ENCODE data around the gene CT45A1. TPM values are rescaled to one million over a fixed set of nuclear protein-coding genes. Genes with fewer than 3 reads are reported as not detected.
"Not testable (repeated sequence)": the region's sequence is repeated elsewhere in the genome, so short reads cannot be mapped to it uniquely, and the experiment has no call there.

Gene CT45A1, protein sequence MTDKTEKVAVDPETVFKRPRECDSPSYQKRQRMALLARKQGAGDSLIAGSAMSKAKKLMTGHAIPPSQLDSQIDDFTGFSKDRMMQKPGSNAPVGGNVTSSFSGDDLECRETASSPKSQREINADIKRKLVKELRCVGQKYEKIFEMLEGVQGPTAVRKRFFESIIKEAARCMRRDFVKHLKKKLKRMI
- total RNA-seq (2016; rRNA removed; fragmentation: Illumina TruSeq; extraction: Trizol) (not detected in 2 replicates), polyA plus RNA-seq (2011; rRNA removed) (not detected in 2 replicates), polyA minus RNA-seq (2011; rRNA and poly(A)+ RNA removed; ENCODE audit: low replicate concordance) (not detected in 2 replicates), Bru-seq, nascent RNA (not detected), BruChase-seq, experiment 1, labeled RNA remaining after a 6-hour chase (not detected), BruChase-seq, experiment 2, labeled RNA remaining after a 2-hour chase (not detected)
- total RNA-seq (2016; cell fraction: cytosol; rRNA removed; fragmentation: Illumina TruSeq; extraction: Trizol; ENCODE audit: low read depth), result not detected in 2 replicates
- not detected in 2 replicates for total RNA-seq (2016; cell fraction: insoluble cytoplasmic fraction; rRNA removed; fragmentation: Illumina TruSeq; extraction: Trizol)
- not detected in 2 replicates for total RNA-seq (2016; cell fraction: membrane; rRNA removed; fragmentation: Illumina TruSeq; extraction: Trizol)
- total RNA-seq (2016; cell fraction: nucleus; rRNA removed; fragmentation: Illumina TruSeq; extraction: Trizol), result not detected in 2 replicates
- polyA plus RNA-seq (2011; cell fraction: cytosol; rRNA removed), result not detected in 2 replicates
- not detected in 2 replicates for polyA plus RNA-seq (2011; cell fraction: nucleus; rRNA removed)
- not detected in 2 replicates for polyA plus RNA-seq (2012)
- not detected in 2 replicates for polyA plus RNA-seq (2016; cell fraction: cytosol; fragmentation: Illumina TruSeq; extraction: Trizol; ENCODE audit: low read depth)
- not detected in 2 replicates for polyA plus RNA-seq (2016; cell fraction: insoluble cytoplasmic fraction; fragmentation: Illumina TruSeq; extraction: Trizol; ENCODE audit: low read depth)
- polyA plus RNA-seq (2016; cell fraction: membrane; fragmentation: Illumina TruSeq; extraction: Trizol; ENCODE audit: low read depth), result not detected in 2 replicates
- polyA plus RNA-seq (2016; cell fraction: nucleus; fragmentation: Illumina TruSeq; extraction: Trizol; ENCODE audit: insufficient read depth, low read depth), result not detected in 2 replicates
- not detected in 2 replicates for polyA minus RNA-seq (2011; cell fraction: cytosol; rRNA and poly(A)+ RNA removed)
- polyA minus RNA-seq (2011; cell fraction: nucleus; rRNA and poly(A)+ RNA removed), result not detected in 2 replicates
- long read RNA-seq, experiment 1, result 0 reads
- long read RNA-seq, experiment 2, result 0 reads

DNA sequence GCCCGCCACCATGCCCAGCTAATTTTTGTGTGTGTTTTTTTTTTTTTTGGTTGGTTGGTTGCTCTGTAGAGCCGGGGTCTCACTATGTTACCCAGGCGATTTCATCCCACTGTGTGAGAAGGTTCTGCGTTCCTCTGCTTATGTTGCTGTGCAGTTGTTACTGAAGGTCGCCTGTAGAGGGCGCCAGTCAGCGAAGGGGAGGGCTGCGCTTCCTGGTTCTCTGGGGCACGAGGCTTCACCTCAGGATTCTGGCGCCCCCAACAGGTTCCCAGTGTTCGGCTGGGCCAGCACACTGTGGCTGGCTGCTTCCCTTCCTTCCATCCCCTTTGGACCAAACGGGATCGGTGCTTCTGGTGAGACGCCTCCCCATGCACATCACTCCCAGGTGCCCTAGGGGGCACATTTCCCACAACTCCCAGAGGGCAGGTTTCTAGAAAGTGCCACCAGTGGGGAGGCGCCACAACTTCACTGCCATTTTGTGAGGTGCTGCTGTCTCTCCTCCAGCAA is at the start of gene CT45A1:
TSS of gene CT45A1 (plus strand) at position 457 of the 507 bp plus-strand sequence. CDS start 5,302 bp downstream, outside the sequence.
- intact Hi-C loops (cut with micrococcal nuclease; ENCODE audit: unreplicated experiment); H3K79me2 ChIP-seq (ENCODE audit: insufficient read depth, low read length); H3K9me3 ChIP-seq (ENCODE audit: low read length); H3K4me1 ChIP-seq (ENCODE audit: insufficient read depth, low read length); H3K4me3 ChIP-seq (replicated peaks in 1 of 3; ENCODE audit: insufficient read depth in 1 of 3, low read depth in 2 of 3, low read length in 3 of 3); H3K27ac ChIP-seq (ENCODE audit: extremely low read length, insufficient read depth, low read length); H3K27me3 ChIP-seq (ENCODE audit: control insufficient read depth in 1 of 2, insufficient read depth in 2 of 2, low read length in 2 of 2); CTCF ChIA-PET (ENCODE audit: low intra/inter-chr PET ratio, low total read pairs); H2AFZ ChIP-seq (ENCODE audit: low read length); H3K4me2 ChIP-seq (ENCODE audit: low read depth, low read length); in situ Hi-C loops (cut with HindIII; ENCODE audit: extremely low pct_ligation_motif_present, low pct_unique_long_range_greater_than_20kb); H3K9ac ChIP-seq (ENCODE audit: insufficient read depth, low read depth, low read length); BruUV-seq (replicated peaks); POLR2A ChIA-PET; H4K20me1 ChIP-seq (ENCODE audit: insufficient read depth, low read length); H3K36me3 ChIP-seq (replicated peaks in 1 of 2; ENCODE audit: control insufficient read depth in 1 of 2, insufficient read depth in 2 of 2, low read length in 2 of 2); ATAC-seq: not testable (repeated sequence)
- FAIRE-seq, result peak; percentile 39
- WGBS (ENCODE audit: low lambda C conversion rate), result 34% methylated on average over 4 of the region's 15 CpGs
- DNase-seq (ENCODE audit: low spot score), result peak; percentile 1
- peak; percentile 32; the same call in 1 of the 2 replicates for TF ChIP-seq CTCF (CRISPR knock-in tag; IDR thresholded peaks at IDR 0.05)

- H3K4me3 ChIP-seq (replicated peaks in 1 of 3; ENCODE audit: insufficient read depth in 1 of 3, low read depth in 2 of 3, low read length in 3 of 3); H3K27me3 ChIP-seq (ENCODE audit: control insufficient read depth in 1 of 2, insufficient read depth in 2 of 2, low read length in 2 of 2); H3K27ac ChIP-seq (ENCODE audit: extremely low read length, insufficient read depth, low read length); H3K9ac ChIP-seq (ENCODE audit: insufficient read depth, low read depth, low read length); H4K20me1 ChIP-seq (ENCODE audit: insufficient read depth, low read length); intact Hi-C loops (cut with micrococcal nuclease; ENCODE audit: unreplicated experiment); H3K4me1 ChIP-seq (ENCODE audit: insufficient read depth, low read length); DNase-seq (ENCODE audit: low spot score); POLR2A ChIA-PET; H3K79me2 ChIP-seq (ENCODE audit: insufficient read depth, low read length); H3K9me3 ChIP-seq (ENCODE audit: low read length); ATAC-seq; H2AFZ ChIP-seq (ENCODE audit: low read length); FAIRE-seq; CTCF ChIA-PET (ENCODE audit: low intra/inter-chr PET ratio, low total read pairs); in situ Hi-C loops (cut with HindIII; ENCODE audit: extremely low pct_ligation_motif_present, low pct_unique_long_range_greater_than_20kb); BruUV-seq (replicated peaks); H3K4me2 ChIP-seq (ENCODE audit: low read depth, low read length); H3K36me3 ChIP-seq (replicated peaks in 1 of 2; ENCODE audit: control insufficient read depth in 1 of 2, insufficient read depth in 2 of 2, low read length in 2 of 2): not testable (repeated sequence)
Measured at GRCh38 chrX:135672979-135673378, 40.5 kb upstream of the CT45A1 start.
